H1 (cell line): ENCODE results near the gene HEPHL1.

Experiments
- CREB1 ChIP-seq: IDR thresholded peaks from 2 replicates; pipeline ENCODE4 v1.6.1; 2012; ENCODE audit warnings: inconsistent platforms
- CTCF ChIP-seq, 3 experiments: IDR thresholded peaks; 1 replicate in 2 of 3; 2 replicates in 1 of 3; pipeline versions ENCODE4 v1.5.1 to v1.6.1; 2011; ENCODE audit warnings: low read length in 3 of 3, mild to moderate bottlenecking in 3 of 3, inconsistent platforms in 2 of 3, low read depth in 1 of 3, moderate library complexity in 1 of 3; ENCODE audit not compliant: insufficient read depth in 1 of 3; ENCODE audit errors: control extremely low read depth in 1 of 3
- GABPA ChIP-seq: IDR thresholded peaks from 2 replicates; pipeline ENCODE4 v1.6.1; 2011; ENCODE audit warnings: mild to moderate bottlenecking, low read length, moderate library complexity, borderline replicate concordance; ENCODE audit not compliant: insufficient read depth
- JUN ChIP-seq: IDR thresholded peaks from 2 replicates; pipeline ENCODE4 v1.6.1; 2011; ENCODE audit warnings: low read depth, mild to moderate bottlenecking, improper control_type of control experiment, low read length
- POLR2A ChIP-seq, 2 experiments: IDR thresholded peaks; 1 replicate in 1 of 2; 2 replicates in 1 of 2; pipeline ENCODE4 v1.6.1; 2011; ENCODE audit warnings: low read depth in 2 of 2, low read length in 2 of 2, mild to moderate bottlenecking in 2 of 2; ENCODE audit errors: control extremely low read depth in 1 of 2
- RFX5 ChIP-seq: IDR thresholded peaks from 2 replicates; pipeline ENCODE4 v1.6.1; 2011; ENCODE audit warnings: low read depth, low read length, improper control_type of control experiment, borderline replicate concordance
- SUZ12 ChIP-seq: fragments of 200-600 bp; sonication (generic); IDR thresholded peaks from 2 replicates; pipeline ENCODE4 v1.6.1; 2012; ENCODE audit warnings: mild to moderate bottlenecking, inconsistent platforms, low read length, moderate library complexity, mixed read lengths
- TF ChIP-seq, protein P1 (sequence below): IDR thresholded peaks from 2 replicates; pipeline ENCODE4 v1.6.1; 2011; ENCODE audit warnings: low read length, improper control_type of control experiment
- TF ChIP-seq, protein P2 (sequence below): IDR thresholded peaks from 2 replicates; pipeline ENCODE4 v1.6.1; 2012; ENCODE audit warnings: inconsistent platforms

- TF ChIP-seq SUZ12 (peak; percentile 40; the same call in 1 of the 2 replicates), POLR2A (IDR thresholded peaks at IDR 0.05; ENCODE audit: control extremely low read depth in 1 of 2, low read depth in 2 of 2, low read length in 2 of 2) (peak; percentile 66 to 68; a peak in 2 of 3 replicates), CREB1 (peak; percentile 67), JUN (no peak), CTCF (IDR thresholded peaks at IDR 0.05; ENCODE audit: control extremely low read depth in 1 of 3, insufficient read depth in 1 of 3, low read depth in 1 of 3, low read length in 3 of 3) (no peak), RFX5 (no peak), GABPA (no peak)
- TF ChIP-seq, protein P1, sequence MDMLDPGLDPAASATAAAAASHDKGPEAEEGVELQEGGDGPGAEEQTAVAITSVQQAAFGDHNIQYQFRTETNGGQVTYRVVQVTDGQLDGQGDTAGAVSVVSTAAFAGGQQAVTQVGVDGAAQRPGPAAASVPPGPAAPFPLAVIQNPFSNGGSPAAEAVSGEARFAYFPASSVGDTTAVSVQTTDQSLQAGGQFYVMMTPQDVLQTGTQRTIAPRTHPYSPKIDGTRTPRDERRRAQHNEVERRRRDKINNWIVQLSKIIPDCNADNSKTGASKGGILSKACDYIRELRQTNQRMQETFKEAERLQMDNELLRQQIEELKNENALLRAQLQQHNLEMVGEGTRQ, result peak; percentile 47
- TF ChIP-seq, protein P2, sequence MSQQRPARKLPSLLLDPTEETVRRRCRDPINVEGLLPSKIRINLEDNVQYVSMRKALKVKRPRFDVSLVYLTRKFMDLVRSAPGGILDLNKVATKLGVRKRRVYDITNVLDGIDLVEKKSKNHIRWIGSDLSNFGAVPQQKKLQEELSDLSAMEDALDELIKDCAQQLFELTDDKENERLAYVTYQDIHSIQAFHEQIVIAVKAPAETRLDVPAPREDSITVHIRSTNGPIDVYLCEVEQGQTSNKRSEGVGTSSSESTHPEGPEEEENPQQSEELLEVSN, result peak; percentile 45; the same call in 1 of the 2 replicates
These were observed 107.8 kb downstream of the HEPHL1 start, which contains the start of gene PANX1 for GRCh38 chr11:94128746-94129511.
